Fibroblast of pulmonary artery (primary cell): Measurements from ENCODE around the gene PARP3.

ENCODE experiments used
- DNase-seq: peaks from one replicate; pipeline ENCODE4 v3.0.0-alpha.2; 2010; ENCODE audit warnings: low read depth
- H3K4me3 ChIP-seq: replicated peaks from 2 replicates; pipeline ENCODE4 v1.5.1; 2011; ENCODE audit warnings: low read depth, mild to moderate bottlenecking, control low read depth, low read length, moderate library complexity
- CTCF ChIP-seq: IDR thresholded peaks from 2 replicates; pipeline ENCODE4 v1.5.1; 2011; ENCODE audit warnings: mild to moderate bottlenecking, control low read depth, low read length, inconsistent platforms; ENCODE audit errors: missing control alignments

The PARP3 gene

GRCh38 chr3:51982838-51983577 lies 40.8 kb downstream of the PARP3 start, which contains the start of gene ACY1:
Gene ACY1, plus strand, starts transcription at chr3:51983535. Its CDS starts 530 bp downstream, at chr3:51984065.
- peak; percentile 91 for DNase-seq
- H3K4me3 ChIP-seq, result peak within 1 kb of the TSS; percentile 65
- no peak for TF ChIP-seq CTCF

GRCh38 chr3:51983578-51984268 lies 41.6 kb downstream of the PARP3 start:
- TF ChIP-seq CTCF, result no peak
- DNase-seq, result no peak
- peak overlapping the region; percentile 65 for H3K4me3 ChIP-seq

GRCh38 chr3:51984269-51984647 lies 42.1 kb downstream of the PARP3 start:
- no peak overlapping the region for H3K4me3 ChIP-seq
- TF ChIP-seq CTCF, result no peak
- DNase-seq, result no peak

- no peak for DNase-seq
- no peak for TF ChIP-seq CTCF
- no peak overlapping the region for H3K4me3 ChIP-seq
Measured at GRCh38 chr3:51985063-51985462, 42.9 kb downstream of the PARP3 start.

GRCh38 chr3:51986010-51986947 lies 44.1 kb downstream of the PARP3 start:
- TF ChIP-seq CTCF, result no peak
- DNase-seq, result no peak
- no peak overlapping the region for H3K4me3 ChIP-seq

- TF ChIP-seq CTCF, result no peak
- no peak overlapping the region for H3K4me3 ChIP-seq
- no peak for DNase-seq
Measured at GRCh38 chr3:51987568-51987967, 45.4 kb downstream of the PARP3 start.
